Measurements from ENCODE around the gene C2CD4A. TPM values are rescaled to one million over a fixed set of nuclear protein-coding genes. Genes with fewer than 3 reads are reported as not detected.
A peak's percentile ranks its signal among the peaks of the same experiment; 100 is the strongest.

C2CD4A gene
- total and polyA plus RNA-seq, 10 of the 15 experiments (the other 5 are each of a cell fraction or from before 2014, with no cell fraction given) = not detected

DNA sequence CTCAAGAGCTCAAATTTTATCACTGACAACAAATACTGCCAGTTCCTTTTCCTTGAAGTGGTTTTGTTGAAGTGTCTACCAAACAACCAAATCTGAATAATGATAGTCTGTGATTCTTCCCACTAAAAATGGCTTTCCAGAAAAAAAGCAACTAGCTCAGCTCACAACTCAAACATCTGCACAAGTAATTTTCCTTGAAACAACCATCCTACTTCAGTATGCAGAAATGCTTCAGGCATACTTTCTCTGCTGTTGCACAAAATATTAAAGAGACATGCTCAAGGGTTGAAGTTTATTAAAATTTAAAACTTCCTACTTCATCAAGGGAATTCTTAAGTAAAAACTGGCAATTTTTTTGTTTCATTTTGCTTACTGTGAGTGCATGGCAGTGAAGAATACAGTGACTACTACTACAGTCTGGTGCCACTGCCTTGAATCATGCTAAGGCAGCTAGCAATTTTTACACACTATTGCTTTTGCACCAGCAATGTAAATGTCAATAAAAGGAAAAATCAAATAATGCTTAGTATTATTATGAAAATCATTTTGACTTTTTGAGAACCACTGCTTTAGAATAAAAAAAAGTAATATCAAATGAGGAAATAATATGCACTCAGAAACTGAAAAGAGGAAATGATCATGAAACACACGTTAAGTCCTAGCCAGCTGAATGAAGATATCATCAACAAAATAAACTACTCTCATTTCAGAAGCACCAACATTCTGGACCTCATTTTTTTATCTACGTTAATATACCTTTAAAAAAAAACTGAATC lies 40.1 kb upstream of the C2CD4A start (continued):
- no peak for TF ChIP-seq RAD51 (IDR thresholded peaks at IDR 0.05)
- TF ChIP-seq JUNB (IDR thresholded peaks at IDR 0.05) = peak; percentile 23
- peak; percentile 80; the same call in 1 of the 2 replicates for TF ChIP-seq ZNF384 (IDR thresholded peaks at IDR 0.05; ENCODE audit: borderline replicate concordance, low read depth, low read length)
- TF ChIP-seq, protein P1, sequence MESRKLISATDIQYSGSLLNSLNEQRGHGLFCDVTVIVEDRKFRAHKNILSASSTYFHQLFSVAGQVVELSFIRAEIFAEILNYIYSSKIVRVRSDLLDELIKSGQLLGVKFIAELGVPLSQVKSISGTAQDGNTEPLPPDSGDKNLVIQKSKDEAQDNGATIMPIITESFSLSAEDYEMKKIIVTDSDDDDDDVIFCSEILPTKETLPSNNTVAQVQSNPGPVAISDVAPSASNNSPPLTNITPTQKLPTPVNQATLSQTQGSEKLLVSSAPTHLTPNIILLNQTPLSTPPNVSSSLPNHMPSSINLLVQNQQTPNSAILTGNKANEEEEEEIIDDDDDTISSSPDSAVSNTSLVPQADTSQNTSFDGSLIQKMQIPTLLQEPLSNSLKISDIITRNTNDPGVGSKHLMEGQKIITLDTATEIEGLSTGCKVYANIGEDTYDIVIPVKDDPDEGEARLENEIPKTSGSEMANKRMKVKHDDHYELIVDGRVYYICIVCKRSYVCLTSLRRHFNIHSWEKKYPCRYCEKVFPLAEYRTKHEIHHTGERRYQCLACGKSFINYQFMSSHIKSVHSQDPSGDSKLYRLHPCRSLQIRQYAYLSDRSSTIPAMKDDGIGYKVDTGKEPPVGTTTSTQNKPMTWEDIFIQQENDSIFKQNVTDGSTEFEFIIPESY (IDR thresholded peaks at IDR 0.05) = no peak
- TF ChIP-seq HDAC6 (IDR thresholded peaks at IDR 0.05; ENCODE audit: unreplicated experiment) = no peak

DNA sequence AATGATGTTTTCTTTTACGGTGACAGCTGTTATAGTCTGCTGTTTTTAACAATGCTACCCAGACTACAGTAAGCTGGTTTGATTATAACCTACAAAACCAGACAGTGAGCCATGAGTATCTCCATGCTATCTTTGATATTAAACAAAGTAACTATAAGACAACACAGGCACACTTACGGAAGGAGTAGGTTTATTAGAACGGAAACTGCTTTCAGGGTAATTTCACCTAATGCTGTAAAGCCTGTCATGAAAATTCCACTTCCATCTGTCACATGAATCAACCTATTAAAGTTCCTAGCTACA lies 39.6 kb upstream of the C2CD4A start:
- RAD21 ChIA-PET (ENCODE audit: unreplicated experiment) = interaction anchor here (1.5 to 3.3 kb wide), 2 partner anchors 9 to 33 kb away, joined by 3 to 14 read pairs; partner anchors contain the start of gene VPS13C
- in situ Hi-C loops (cut with MboI) = no loop called here
- Histone ChIP-seq H4K20me1 (ENCODE audit: control insufficient read depth, insufficient read depth) (no peaks in the 10 kb centered on the region), H3K9ac (ENCODE audit: control insufficient read depth, insufficient read depth, low read length) (no peak overlapping the region), H3K79me2 (ENCODE audit: control insufficient read depth, insufficient read depth, low read length) (no peaks in the 10 kb centered on the region; the same call in 1 of the 2 replicates), H2AFZ (ENCODE audit: control insufficient read depth, low read depth, low read length) (no peak overlapping the region), H3K4me3 (no peak overlapping the region), H3K4me1 (ENCODE audit: control insufficient read depth, insufficient read depth, low read length) (peaks cover 21% of the 10 kb centered on the region; the same call in 1 of the 2 replicates), H3K9me3 (replicated peaks; ENCODE audit: control insufficient read depth, insufficient read depth, low read length) (no peaks in the 10 kb centered on the region), H3K27ac (ENCODE audit: control insufficient read depth, insufficient read depth) (peak overlapping the region; percentile 54; the same call in 1 of the 2 replicates), H3K4me2 (ENCODE audit: control insufficient read depth, insufficient read depth) (peak overlapping the region; percentile 45; the same call in 1 of the 2 replicates), H3K27me3 (replicated peaks in 1 of 2; ENCODE audit: control insufficient read depth in 2 of 2, insufficient read depth in 2 of 2, low read length in 1 of 2) (no peaks in the 10 kb centered on the region), H3K36me3 (ENCODE audit: control insufficient read depth in 2 of 2, insufficient read depth in 2 of 2, low read length in 1 of 2) (peaks cover 0 to 6% of the 10 kb centered on the region in 2 experiments; a peak in 1 of 4 replicates)
- ATAC-seq = peak; percentile 64; the same call in 2 of the 3 replicates
- POLR2A ChIA-PET = interaction anchor here (0.6 to 1.3 kb wide), 2 partner anchors 31 to 39 kb away, joined by 4 read pairs; partner anchors contain the start of gene C2CD4A
- 33% methylated on average over 3 of the region's 3 CpGs for WGBS (ENCODE audit: insufficient coverage, insufficient replicate concordance, low lambda C conversion rate, missing lambda C conversion rate)
- SMC1A ChIA-PET (ENCODE audit: uncharacterized antibody, unreplicated experiment) = interaction anchor here (0.7 to 3.4 kb wide), 9 partner anchors 12 to 54 kb away, joined by 3 to 20 read pairs (median 5); partner anchors contain the start of gene VPS13C
- CTCF ChIA-PET = interaction anchor here (0.7 to 2.0 kb wide), 7 partner anchors 8 to 52 kb away, joined by 3 to 13 read pairs (median 3); partner anchors contain the start of gene VPS13C
- intact Hi-C loops (cut with micrococcal nuclease; ENCODE audit: unreplicated experiment) = no loop called here
- BruUV-seq (replicated peaks) = no TSS peak
- no peak for DNase-seq (ENCODE audit: low read depth, low spot score)
- no peak for FAIRE-seq
- TF ChIP-seq, protein P2, sequence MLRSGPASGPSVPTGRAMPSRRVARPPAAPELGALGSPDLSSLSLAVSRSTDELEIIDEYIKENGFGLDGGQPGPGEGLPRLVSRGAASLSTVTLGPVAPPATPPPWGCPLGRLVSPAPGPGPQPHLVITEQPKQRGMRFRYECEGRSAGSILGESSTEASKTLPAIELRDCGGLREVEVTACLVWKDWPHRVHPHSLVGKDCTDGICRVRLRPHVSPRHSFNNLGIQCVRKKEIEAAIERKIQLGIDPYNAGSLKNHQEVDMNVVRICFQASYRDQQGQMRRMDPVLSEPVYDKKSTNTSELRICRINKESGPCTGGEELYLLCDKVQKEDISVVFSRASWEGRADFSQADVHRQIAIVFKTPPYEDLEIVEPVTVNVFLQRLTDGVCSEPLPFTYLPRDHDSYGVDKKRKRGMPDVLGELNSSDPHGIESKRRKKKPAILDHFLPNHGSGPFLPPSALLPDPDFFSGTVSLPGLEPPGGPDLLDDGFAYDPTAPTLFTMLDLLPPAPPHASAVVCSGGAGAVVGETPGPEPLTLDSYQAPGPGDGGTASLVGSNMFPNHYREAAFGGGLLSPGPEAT (IDR thresholded peaks at IDR 0.05; ENCODE audit: low read depth) = no peak
- TF ChIP-seq ZNF384 (IDR thresholded peaks at IDR 0.05; ENCODE audit: borderline replicate concordance, low read depth, low read length) (no peak), ATF7 (IDR thresholded peaks at IDR 0.05; ENCODE audit: low read depth) (0 out of 2 replicates have a peak, but pooled peaks have one; percentile 5), RELA (IDR thresholded peaks at IDR 0.05; ENCODE audit: borderline replicate concordance, partially characterized antibody) (no peak), RB1 (IDR thresholded peaks at IDR 0.05; ENCODE audit: borderline replicate concordance) (no peak), STAT1 (conservative IDR thresholded peaks at IDR 0.05) (no peak), IKZF1 (conservative IDR thresholded peaks at IDR 0.05) (no peak), IKZF2 (IDR thresholded peaks at IDR 0.05) (no peak)
- TF ChIP-seq, protein P3, sequence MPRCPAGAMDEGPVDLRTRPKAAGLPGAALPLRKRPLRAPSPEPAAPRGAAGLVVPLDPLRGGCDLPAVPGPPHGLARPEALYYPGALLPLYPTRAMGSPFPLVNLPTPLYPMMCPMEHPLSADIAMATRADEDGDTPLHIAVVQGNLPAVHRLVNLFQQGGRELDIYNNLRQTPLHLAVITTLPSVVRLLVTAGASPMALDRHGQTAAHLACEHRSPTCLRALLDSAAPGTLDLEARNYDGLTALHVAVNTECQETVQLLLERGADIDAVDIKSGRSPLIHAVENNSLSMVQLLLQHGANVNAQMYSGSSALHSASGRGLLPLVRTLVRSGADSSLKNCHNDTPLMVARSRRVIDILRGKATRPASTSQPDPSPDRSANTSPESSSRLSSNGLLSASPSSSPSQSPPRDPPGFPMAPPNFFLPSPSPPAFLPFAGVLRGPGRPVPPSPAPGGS (IDR thresholded peaks at IDR 0.05; ENCODE audit: borderline replicate concordance, insufficient read depth, low read depth, low read length, poor library complexity, severe bottlenecking) = no peak

Data from GM12878 (cell line).